HEK293T (cell line): ENCODE measurements around the gene LIMD2.

Source experiments
- ARNT ChIP-seq: fragments of 450-650 bp; IDR thresholded peaks from 2 replicates; pipeline ENCODE4 v1.6.1; 2017; ENCODE audit warnings: mild to moderate bottlenecking
- BHLHE40 ChIP-seq: fragments of 450-650 bp; IDR thresholded peaks from 2 replicates; pipeline ENCODE4 v1.6.1; 2016; ENCODE audit warnings: mild to moderate bottlenecking, moderate library complexity, borderline replicate concordance
- ELF4 ChIP-seq: fragments of 450-650 bp; IDR thresholded peaks from 2 replicates; pipeline ENCODE4 v1.6.1; 2017; ENCODE audit warnings: antibody characterized with exemption
- FOXA1 ChIP-seq: fragments of 450-650 bp; IDR thresholded peaks from 2 replicates; pipeline ENCODE4 v1.6.1; 2016; ENCODE audit warnings: mild to moderate bottlenecking
- FOXK2 ChIP-seq: fragments of 450-650 bp; IDR thresholded peaks from 2 replicates; pipeline ENCODE4 v1.6.1; 2016; ENCODE audit warnings: mild to moderate bottlenecking
- FOXM1 ChIP-seq: fragments of 450-650 bp; IDR thresholded peaks from 2 replicates; pipeline ENCODE4 v1.6.1; 2017; ENCODE audit warnings: mild to moderate bottlenecking, borderline replicate concordance
- HDGF ChIP-seq: fragments of 450-650 bp; IDR thresholded peaks from 2 replicates; pipeline ENCODE4 v1.6.1; 2017; ENCODE audit warnings: antibody characterized with exemption, borderline replicate concordance
- L3MBTL2 ChIP-seq: fragments of 450-650 bp; conservative IDR thresholded peaks from 2 replicates; pipeline ENCODE4 v1.6.1; 2016; ENCODE audit warnings: mild to moderate bottlenecking
- NFRKB ChIP-seq: fragments of 450-650 bp; IDR thresholded peaks from 2 replicates; pipeline ENCODE4 v1.6.1; 2016; ENCODE audit warnings: mild to moderate bottlenecking, moderate library complexity
- PKNOX1 ChIP-seq: fragments of 450-650 bp; IDR thresholded peaks from 2 replicates; pipeline ENCODE4 v1.6.1; 2016
- SP1 ChIP-seq: fragments of 450-650 bp; IDR thresholded peaks from 2 replicates; pipeline ENCODE4 v1.6.1; 2017
- SUZ12 ChIP-seq: fragments of 450-650 bp; IDR thresholded peaks from 2 replicates; pipeline ENCODE4 v1.6.1; 2016; ENCODE audit warnings: mild to moderate bottlenecking
- TARDBP ChIP-seq: fragments of 450-650 bp; IDR thresholded peaks from 2 replicates; pipeline ENCODE4 v1.6.1; 2016

GRCh38 chr17:63665527-63666214 is 34.3 kb downstream of the LIMD2 start:
- TF ChIP-seq ARNT: no peak
- TF ChIP-seq SP1: no peak
- TF ChIP-seq FOXM1: no peak
- no peak for TF ChIP-seq TARDBP
- TF ChIP-seq BHLHE40: no peak
- TF ChIP-seq PKNOX1: no peak
- TF ChIP-seq NFRKB: no peak
- TF ChIP-seq FOXA1: no peak
- no peak for TF ChIP-seq L3MBTL2
- no peak for TF ChIP-seq SUZ12
- no peak for TF ChIP-seq HDGF
- no peak for TF ChIP-seq FOXK2
- no peak for TF ChIP-seq ELF4
